Caco-2 (cell line): ENCODE data around the gene SKA3. TPM values are rescaled to one million over a fixed set of nuclear protein-coding genes. Genes with fewer than 3 reads are reported as not detected.
A peak's percentile ranks its signal among the peaks of the same experiment; 100 is the strongest.
"Not testable (repeated sequence)": the region's sequence is repeated elsewhere in the genome, so short reads cannot be mapped to it uniquely, and the experiment has no call there.

Experiments
- BruUV-seq: library from RNA; stranded (reverse); fragments of 400-500 nt; replicated peaks from 2 replicates; lab custom pipeline; 2021; lab: Mats Ljungman, UMichigan
- CTCF ChIA-PET: fragments of 300-600 bp; sonication (Branson Sonifier 250); formaldehyde crosslinking; loops from one replicate; lab custom pipeline; 2022; ENCODE audit warnings: antibody characterized with exemption; lab: Charles Lee
- POLR2A ChIA-PET: fragments of 300-600 bp; sonication (Branson Sonifier 250); formaldehyde crosslinking; loops from one replicate; lab custom pipeline; 2022; ENCODE audit warnings: antibody characterized with exemption; lab: Charles Lee
- DNase-seq, 2 experiments: peaks; one replicate each; pipeline versions ENCODE4 v3.0.0 to v3.0.0-alpha.2; 2020 to 2022
- H3K27me3 ChIP-seq: replicated peaks from 2 replicates; pipeline ENCODE4 v1.6.0; 2011; ENCODE audit warnings: low read length; ENCODE audit not compliant: control insufficient read depth, insufficient read depth
- H3K36me3 ChIP-seq: 2 replicates; pipeline ENCODE4 v1.5.1; 2011; ENCODE audit warnings: low read length; ENCODE audit not compliant: control insufficient read depth, insufficient read depth
- H3K4me1 ChIP-seq: fragments of 250-450 bp; sonication (Bioruptor Pico); 2 replicates; pipeline ENCODE4 v1.5.1; 2020; ENCODE audit warnings: mild to moderate bottlenecking
- H3K4me3 ChIP-seq: 2 replicates; pipeline ENCODE4 v1.5.1; 2011; ENCODE audit warnings: low read depth, mild to moderate bottlenecking, control low read depth, low read length
- H3K9me3 ChIP-seq: fragments of 250-450 bp; sonication (Bioruptor Pico); 2 replicates; pipeline ENCODE4 v1.5.1; 2020; ENCODE audit warnings: mild to moderate bottlenecking, moderate library complexity
- H3K27ac Mint-ChIP-seq: one replicate; pipeline ENCODE4 v1.8.0; 2022; ENCODE audit warnings: mixed read lengths; ENCODE audit not compliant: unreplicated experiment
- H3K27me3 Mint-ChIP-seq: one replicate; pipeline ENCODE4 v1.8.0; 2022; ENCODE audit warnings: mixed read lengths; ENCODE audit not compliant: insufficient read depth, unreplicated experiment
- H3K36me3 Mint-ChIP-seq: one replicate; pipeline ENCODE4 v1.8.0; 2022; ENCODE audit warnings: mild to moderate bottlenecking, mixed read lengths; ENCODE audit not compliant: insufficient read depth, unreplicated experiment
- H3K4me1 Mint-ChIP-seq: one replicate; pipeline ENCODE4 v1.8.0; 2022; ENCODE audit warnings: low read depth, mixed read lengths; ENCODE audit not compliant: unreplicated experiment
- H3K4me3 Mint-ChIP-seq: one replicate; pipeline ENCODE4 v1.8.0; 2022; ENCODE audit warnings: mild to moderate bottlenecking, moderate library complexity, mixed read lengths; ENCODE audit not compliant: unreplicated experiment
- H3K9me3 Mint-ChIP-seq: one replicate; pipeline ENCODE4 v1.8.0; 2022; ENCODE audit warnings: mixed read lengths; ENCODE audit not compliant: unreplicated experiment
- CTCF ChIP-seq, 2 experiments: fragments of 200-600 bp in 1 of 2; IDR thresholded peaks; 1 replicate in 1 of 2; 2 replicates in 1 of 2; pipeline versions ENCODE4 v1.5.1 to v1.8.0; 2011 to 2022; ENCODE audit warnings: antibody characterized with exemption in 1 of 2, control low read depth in 1 of 2, inconsistent platforms in 1 of 2, low read depth in 1 of 2, low read length in 1 of 2, mild to moderate bottlenecking in 1 of 2, moderate library complexity in 1 of 2; ENCODE audit not compliant: insufficient read depth in 1 of 2, severe bottlenecking in 1 of 2, unreplicated experiment in 1 of 2
- intact Hi-C: fragments of 100-400 bp; cut with micrococcal nuclease; formaldehyde crosslinking; loops from one replicate; pipeline ENCODE4 v1.10.0; 2022; ENCODE audit not compliant: unreplicated experiment
- total RNA-seq: library from RNA; stranded (reverse); gene quantifications from 2 replicates; pipeline ENCODE4 v1.2.3, GENCODE V29; 2022

SKA3 gene
- total RNA-seq, 1 experiment from 2014 or later = 37.5 TPM

- no peaks in the 10 kb centered on the region for H3K9me3 Mint-ChIP-seq
- no TSS peak for BruUV-seq
- peaks cover 22% of the 10 kb centered on the region for H3K36me3 Mint-ChIP-seq
- peak overlapping the region; percentile 82 for H3K4me3 ChIP-seq
- H3K4me3 Mint-ChIP-seq = peak overlapping the region; percentile 87
- H3K27ac Mint-ChIP-seq = peak overlapping the region; percentile 96
- ChIA-PET POLR2A (interaction anchor here (0.6 to 1.8 kb wide), 10 partner anchors 65 to 548 kb away, joined by 3 to 12 read pairs (median 4); partner anchors contain the start of genes MICU2 and XPO4), CTCF (interaction anchor here (1.0 kb wide), 1 partner anchor 121 kb away, joined by 3 read pairs; no protein-coding TSS in a partner anchor)
- no peak for DNase-seq
- H3K27me3 Mint-ChIP-seq = no peaks in the 10 kb centered on the region
- H3K4me1 Mint-ChIP-seq = peaks cover 7% of the 10 kb centered on the region
- H3K27me3 ChIP-seq = no peaks in the 10 kb centered on the region
- H3K4me1 ChIP-seq = peaks cover 13% of the 10 kb centered on the region; the same call in 1 of the 2 replicates
- no peak for TF ChIP-seq CTCF (IDR thresholded peaks at IDR 0.05; ENCODE audit: insufficient read depth in 1 of 2, low read depth in 1 of 2, low read length in 1 of 2, severe bottlenecking in 1 of 2, unreplicated experiment in 1 of 2)
- H3K36me3 ChIP-seq = no peaks in the 10 kb centered on the region
- intact Hi-C loops = loop anchor here (2.0 kb wide), 1 partner anchor 234 kb away; no protein-coding TSS in a partner anchor
- no peaks in the 10 kb centered on the region for H3K9me3 ChIP-seq
Observed at GRCh38 chr13:21176982-21177284, 581 bp upstream of the SKA3 start.

GRCh38 chr13:21175656-21176214, 617 bp downstream of the SKA3 start:
- peaks cover 11% of the 10 kb centered on the region; the same call in 1 of the 2 replicates for H3K4me1 ChIP-seq
- H3K4me3 Mint-ChIP-seq = peak overlapping the region; percentile 87
- intact Hi-C loops = loop anchor here (2.0 kb wide), 1 partner anchor 233 kb away; no protein-coding TSS in a partner anchor
- no peak for DNase-seq
- H3K9me3 ChIP-seq = no peaks in the 10 kb centered on the region
- no peaks in the 10 kb centered on the region for H3K36me3 ChIP-seq
- peaks cover 7% of the 10 kb centered on the region for H3K4me1 Mint-ChIP-seq
- peak overlapping the region; percentile 96 for H3K27ac Mint-ChIP-seq
- H3K36me3 Mint-ChIP-seq = peaks cover 30% of the 10 kb centered on the region
- BruUV-seq = TSS peak; percentile 64
- no peaks in the 10 kb centered on the region for H3K9me3 Mint-ChIP-seq
- ChIA-PET CTCF (no interaction called here), POLR2A (interaction anchor here (0.7 to 1.8 kb wide), 10 partner anchors 20 to 428 kb away, joined by 3 to 12 read pairs (median 4); partner anchors contain the start of genes MICU2 and XPO4)
- no peaks in the 10 kb centered on the region for H3K27me3 Mint-ChIP-seq
- H3K27me3 ChIP-seq = no peaks in the 10 kb centered on the region
- no peak for TF ChIP-seq CTCF (IDR thresholded peaks at IDR 0.05; ENCODE audit: insufficient read depth in 1 of 2, low read depth in 1 of 2, low read length in 1 of 2, severe bottlenecking in 1 of 2, unreplicated experiment in 1 of 2)
- peak overlapping the region; percentile 82 for H3K4me3 ChIP-seq

GRCh38 chr13:21173767-21174166, 2.6 kb downstream of the SKA3 start:
- H3K27me3 Mint-ChIP-seq, H3K4me3 Mint-ChIP-seq, H3K9me3 ChIP-seq, BruUV-seq, POLR2A ChIA-PET, H3K27me3 ChIP-seq, CTCF ChIA-PET, H3K36me3 ChIP-seq, H3K27ac Mint-ChIP-seq, H3K4me3 ChIP-seq, H3K9me3 Mint-ChIP-seq, H3K4me1 Mint-ChIP-seq, intact Hi-C loops, DNase-seq: not testable (repeated sequence)
- peaks cover 47% of the 10 kb centered on the region for H3K36me3 Mint-ChIP-seq
- peaks cover 11% of the 10 kb centered on the region; the same call in 1 of the 2 replicates for H3K4me1 ChIP-seq
